ENCODE results near the gene ZG16B.

- TF ChIP-seq POLR2A (IDR thresholded peaks at IDR 0.05; ENCODE audit: low read depth, low read length) (no peak), TAF1 (IDR thresholded peaks at IDR 0.05; ENCODE audit: low read depth, low read length) (no peak), POLR2AphosphoS5 (IDR thresholded peaks at IDR 0.05; ENCODE audit: low read depth, low read length) (no peak), POU2F2 (IDR thresholded peaks at IDR 0.05; ENCODE audit: low read depth, low read length) (no peak), SPI1 (IDR thresholded peaks at IDR 0.05; ENCODE audit: low read depth, low read length) (no peak)
Measured at GRCh38 chr16:2825906-2826305, 4.2 kb upstream of the ZG16B start.

All from GM12891 (cell line).